ENCODE data around the gene PRAC1.

- TF ChIP-seq CTCF (conservative IDR thresholded peaks at IDR 0.05; ENCODE audit: low read length) (no peak), EZH2phosphoT487 (IDR thresholded peaks at IDR 0.05; ENCODE audit: borderline replicate concordance, low read depth, low read length) (no peak)
Observed at GRCh38 chr17:48761114-48761513, 38.8 kb upstream of the PRAC1 start.

Data from OCI-LY7 (cell line).